Upper lobe of left lung (tissue), 4 donors: ENCODE measurements around the gene EXOSC9.

Experiments
- CTCF ChIP-seq, 6 experiments: fragments of 450-650 bp in 4 of 6; fragments of 200-600 bp in 2 of 6; sonication (generic) in 2 of 6; IDR thresholded peaks; one replicate each; pipeline ENCODE4 v1.5.1; 2016 to 2019; ENCODE audit warnings: antibody characterized with exemption in 6 of 6
- EP300 ChIP-seq, 4 donors: sonication (generic); formaldehyde crosslinking; IDR thresholded peaks; one replicate each; pipeline ENCODE4 v1.5.1; 2017; ENCODE audit warnings: antibody characterized with exemption in 4 of 4, control low read depth in 2 of 4
- POLR2A ChIP-seq, 4 donors: fragments of 450-650 bp; IDR thresholded peaks; one replicate each; pipeline ENCODE4 v1.5.1; 2016 to 2017; ENCODE audit warnings: antibody characterized with exemption in 4 of 4, mild to moderate bottlenecking in 2 of 4

- no peak for TF ChIP-seq CTCF (IDR thresholded peaks at IDR 0.05)
- TF ChIP-seq EP300 (IDR thresholded peaks at IDR 0.05), result no peak
- TF ChIP-seq POLR2A (IDR thresholded peaks at IDR 0.05), result no peak
These were observed 24.3 kb upstream of the EXOSC9 start for GRCh38 chr4:121776610-121777401.
